HG02610 (cell line): ENCODE data around the gene TLE6.
"Not testable (repeated sequence)": the region's sequence is repeated elsewhere in the genome, so short reads cannot be mapped to it uniquely, and the experiment has no call there.

Source experiments
- ATAC-seq: cut with Tn5 transposase; IDR thresholded peaks from one replicate; pipeline ENCODE4 v1.9.1; 2021; ENCODE audit warnings: mild to moderate bottlenecking, moderate library complexity; ENCODE audit not compliant: unreplicated experiment

Gene TLE6

GRCh38 chr19:3027292-3027691 lies 49.9 kb downstream of the TLE6 start:
- ATAC-seq = no peak

- no peak for ATAC-seq
Observed at GRCh38 chr19:3027981-3028304, 50.6 kb downstream of the TLE6 start.

GRCh38 chr19:3028305-3029064 lies 51.1 kb downstream of the TLE6 start:
- no peak for ATAC-seq

GRCh38 chr19:3029065-3029923 lies 51.9 kb downstream of the TLE6 start, which contains the start of gene TLE2:
TSS of gene TLE2 (minus strand) at chr19:3029280. CDS start at chr19:3028904, 376 bp downstream.
- ATAC-seq = no peak

GRCh38 chr19:3031607-3031867 lies 54.2 kb downstream of the TLE6 start:
- ATAC-seq = no peak

- no peak for ATAC-seq
Observed at GRCh38 chr19:3033595-3034405, 56.4 kb downstream of the TLE6 start.

GRCh38 chr19:3034406-3034655 lies 57.0 kb downstream of the TLE6 start:
- no peak for ATAC-seq

- ATAC-seq = no peak
Observed at GRCh38 chr19:3034656-3035541, 57.5 kb downstream of the TLE6 start.

- ATAC-seq = peak; percentile 82
Observed at GRCh38 chr19:3035542-3036118, 58.3 kb downstream of the TLE6 start.

GRCh38 chr19:3036119-3036976 lies 59.0 kb downstream of the TLE6 start:
- peak; percentile 38 for ATAC-seq

- ATAC-seq = not testable (repeated sequence)
Observed at GRCh38 chr19:3036977-3037544, 59.7 kb downstream of the TLE6 start.

- ATAC-seq = no peak
Observed at GRCh38 chr19:3038214-3038613, 60.9 kb downstream of the TLE6 start.

GRCh38 chr19:3039125-3039524 lies 61.8 kb downstream of the TLE6 start:
- no peak for ATAC-seq

- ATAC-seq = no peak
Observed at GRCh38 chr19:3039641-3040077, 62.3 kb downstream of the TLE6 start.

- no peak for ATAC-seq
Observed at GRCh38 chr19:3041327-3041726, 64.0 kb downstream of the TLE6 start.

GRCh38 chr19:3041761-3042620 lies 64.6 kb downstream of the TLE6 start:
- no peak for ATAC-seq

- no peak for ATAC-seq
Observed at GRCh38 chr19:3042621-3043267, 65.4 kb downstream of the TLE6 start.
